Measurements from ENCODE around the gene GPR61.

Gene GPR61

DNA sequence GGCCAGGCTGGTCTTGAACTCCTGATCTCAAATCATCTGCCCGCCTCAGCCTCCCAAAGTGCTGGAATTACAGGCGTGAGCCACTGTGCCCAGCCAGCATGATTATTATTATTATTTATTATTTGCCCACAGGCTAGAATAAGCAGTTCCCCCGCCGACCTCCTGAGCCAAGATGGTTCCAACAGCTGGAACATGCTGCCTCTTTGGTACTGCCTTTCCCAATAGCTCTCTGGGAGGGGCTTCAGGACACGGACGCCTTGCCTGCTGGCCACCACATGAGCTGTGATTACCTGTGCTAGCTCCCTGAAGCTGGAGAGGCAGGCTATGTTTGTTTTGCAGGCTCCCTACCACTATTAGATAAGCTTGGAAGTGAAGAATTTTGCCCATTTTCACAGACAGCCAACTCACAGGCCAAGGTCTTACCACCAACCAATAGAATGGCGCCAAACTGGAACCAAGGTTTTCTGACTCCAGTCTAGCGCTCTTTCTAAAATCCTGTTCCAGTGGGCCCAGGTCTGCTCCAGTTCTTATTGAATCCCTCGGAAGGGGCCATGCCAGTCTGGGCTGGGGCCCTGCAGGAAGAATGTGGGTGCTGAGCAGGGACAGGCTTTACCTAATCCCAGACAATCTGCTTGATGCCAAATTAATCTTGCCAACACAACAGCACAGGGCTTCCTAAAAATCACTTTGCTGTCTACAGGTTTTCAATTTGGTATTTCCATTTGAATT, 2.1 kb upstream of the GPR61 start:
- DNase-seq, result no peak

DNA sequence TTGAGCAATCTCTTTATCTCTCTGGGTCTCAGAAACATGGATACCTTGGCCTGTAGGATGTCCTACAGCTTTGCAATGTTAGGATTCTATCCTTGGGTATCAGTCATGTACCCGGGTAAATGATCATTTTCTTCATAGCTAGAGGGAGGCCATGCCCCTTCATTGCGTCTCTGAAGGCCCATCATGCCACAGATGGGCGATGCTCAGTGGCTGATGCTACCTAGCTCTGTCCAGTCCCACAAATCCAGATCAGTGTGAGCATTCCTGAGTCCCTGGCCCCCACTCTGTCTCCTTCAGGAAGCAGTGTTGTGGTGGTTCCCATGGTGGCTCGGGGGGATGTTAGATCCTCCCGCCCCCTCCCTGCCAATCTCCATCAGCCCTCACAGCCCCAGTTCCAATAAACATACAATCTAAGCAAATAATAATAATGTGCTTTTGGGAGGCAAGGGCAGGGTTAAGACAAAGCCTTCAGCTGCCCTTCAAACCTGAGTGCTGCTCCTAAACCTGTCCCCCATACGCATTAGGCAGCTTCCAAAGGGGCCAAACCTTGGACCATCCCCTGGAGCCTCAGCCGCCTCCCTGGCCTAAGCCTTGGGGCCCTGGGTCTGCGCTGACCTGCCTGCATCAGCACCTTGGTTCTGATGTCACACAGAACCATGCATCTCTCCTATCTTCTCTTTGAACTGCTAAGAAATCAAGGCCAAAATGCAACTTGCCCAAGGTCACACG, 681 bp upstream of the GPR61 start:
- DNase-seq, result no peak

DNA sequence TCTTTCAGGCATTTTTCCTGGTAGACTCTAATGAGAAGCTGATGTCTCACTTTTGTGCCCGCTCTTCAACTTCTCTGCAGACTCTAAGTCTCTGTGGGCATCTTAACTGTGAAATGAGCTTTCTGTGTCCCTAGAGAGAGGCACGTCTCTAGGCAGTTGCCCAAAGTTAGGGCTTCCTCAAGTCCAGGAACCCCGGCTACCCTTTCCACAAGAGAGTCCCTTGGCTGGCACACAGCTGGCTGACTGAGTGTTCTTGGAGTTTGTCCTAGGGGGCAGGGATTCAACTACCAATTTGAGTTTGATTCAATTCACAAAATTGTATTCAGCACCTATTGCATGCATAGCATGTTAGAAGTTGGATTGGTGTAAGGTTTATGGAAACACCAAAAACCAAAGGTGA, 1.4 kb downstream of the GPR61 start:
- no peak for DNase-seq

DNA sequence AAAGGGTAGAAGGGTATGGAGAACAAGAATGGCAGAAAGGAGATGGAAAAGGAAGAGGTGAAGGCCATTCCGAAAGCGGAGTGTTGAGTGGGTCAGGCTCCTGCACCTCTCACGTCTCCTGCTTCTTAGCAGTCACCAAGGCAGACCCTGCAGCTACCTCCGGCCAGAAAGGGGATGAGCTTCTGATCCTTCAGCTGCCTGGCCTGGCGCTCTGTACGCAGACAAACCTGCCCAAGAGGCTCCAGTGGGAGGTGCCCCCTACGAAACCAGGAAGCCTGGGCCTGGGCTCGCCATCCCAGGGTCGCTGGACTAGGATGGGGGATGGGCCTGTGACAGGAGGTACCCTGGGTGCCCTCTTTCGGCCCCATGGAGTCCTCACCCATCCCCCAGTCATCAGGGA, 3.0 kb downstream of the GPR61 start:
- no peak for DNase-seq

DNA sequence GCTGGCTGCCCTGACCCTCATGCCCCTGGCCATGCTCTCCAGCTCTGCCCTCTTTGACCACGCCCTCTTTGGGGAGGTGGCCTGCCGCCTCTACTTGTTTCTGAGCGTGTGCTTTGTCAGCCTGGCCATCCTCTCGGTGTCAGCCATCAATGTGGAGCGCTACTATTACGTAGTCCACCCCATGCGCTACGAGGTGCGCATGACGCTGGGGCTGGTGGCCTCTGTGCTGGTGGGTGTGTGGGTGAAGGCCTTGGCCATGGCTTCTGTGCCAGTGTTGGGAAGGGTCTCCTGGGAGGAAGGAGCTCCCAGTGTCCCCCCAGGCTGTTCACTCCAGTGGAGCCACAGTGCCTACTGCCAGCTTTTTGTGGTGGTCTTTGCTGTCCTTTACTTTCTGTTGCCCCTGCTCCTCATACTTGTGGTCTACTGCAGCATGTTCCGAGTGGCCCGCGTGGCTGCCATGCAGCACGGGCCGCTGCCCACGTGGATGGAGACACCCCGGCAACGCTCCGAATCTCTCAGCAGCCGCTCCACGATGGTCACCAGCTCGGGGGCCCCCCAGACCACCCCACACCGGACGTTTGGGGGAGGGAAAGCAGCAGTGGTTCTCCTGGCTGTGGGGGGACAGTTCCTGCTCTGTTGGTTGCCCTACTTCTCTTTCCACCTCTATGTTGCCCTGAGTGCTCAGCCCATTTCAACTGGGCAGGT, 3.8 kb downstream of the GPR61 start:
- no peak for DNase-seq

DNA sequence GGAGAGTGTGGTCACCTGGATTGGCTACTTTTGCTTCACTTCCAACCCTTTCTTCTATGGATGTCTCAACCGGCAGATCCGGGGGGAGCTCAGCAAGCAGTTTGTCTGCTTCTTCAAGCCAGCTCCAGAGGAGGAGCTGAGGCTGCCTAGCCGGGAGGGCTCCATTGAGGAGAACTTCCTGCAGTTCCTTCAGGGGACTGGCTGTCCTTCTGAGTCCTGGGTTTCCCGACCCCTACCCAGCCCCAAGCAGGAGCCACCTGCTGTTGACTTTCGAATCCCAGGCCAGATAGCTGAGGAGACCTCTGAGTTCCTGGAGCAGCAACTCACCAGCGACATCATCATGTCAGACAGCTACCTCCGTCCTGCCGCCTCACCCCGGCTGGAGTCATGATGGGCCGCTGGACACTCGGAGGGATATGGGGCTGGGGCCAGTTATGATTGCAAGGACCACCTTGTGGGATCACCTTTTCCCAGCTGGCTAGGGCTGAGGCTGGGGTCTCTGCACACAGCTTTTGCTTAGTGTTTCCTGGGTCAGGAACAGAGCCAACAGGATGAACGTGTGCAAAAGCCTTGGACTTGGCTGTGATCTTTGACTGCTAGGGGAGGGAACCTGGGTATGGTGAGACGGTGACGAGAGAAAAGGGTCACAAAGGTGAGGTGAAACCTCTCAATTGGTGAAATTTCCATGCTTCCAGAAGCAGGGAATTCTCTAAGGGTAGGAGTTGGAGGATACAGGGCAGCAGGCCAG, 4.5 kb downstream of the GPR61 start:
- no peak for DNase-seq

DNA sequence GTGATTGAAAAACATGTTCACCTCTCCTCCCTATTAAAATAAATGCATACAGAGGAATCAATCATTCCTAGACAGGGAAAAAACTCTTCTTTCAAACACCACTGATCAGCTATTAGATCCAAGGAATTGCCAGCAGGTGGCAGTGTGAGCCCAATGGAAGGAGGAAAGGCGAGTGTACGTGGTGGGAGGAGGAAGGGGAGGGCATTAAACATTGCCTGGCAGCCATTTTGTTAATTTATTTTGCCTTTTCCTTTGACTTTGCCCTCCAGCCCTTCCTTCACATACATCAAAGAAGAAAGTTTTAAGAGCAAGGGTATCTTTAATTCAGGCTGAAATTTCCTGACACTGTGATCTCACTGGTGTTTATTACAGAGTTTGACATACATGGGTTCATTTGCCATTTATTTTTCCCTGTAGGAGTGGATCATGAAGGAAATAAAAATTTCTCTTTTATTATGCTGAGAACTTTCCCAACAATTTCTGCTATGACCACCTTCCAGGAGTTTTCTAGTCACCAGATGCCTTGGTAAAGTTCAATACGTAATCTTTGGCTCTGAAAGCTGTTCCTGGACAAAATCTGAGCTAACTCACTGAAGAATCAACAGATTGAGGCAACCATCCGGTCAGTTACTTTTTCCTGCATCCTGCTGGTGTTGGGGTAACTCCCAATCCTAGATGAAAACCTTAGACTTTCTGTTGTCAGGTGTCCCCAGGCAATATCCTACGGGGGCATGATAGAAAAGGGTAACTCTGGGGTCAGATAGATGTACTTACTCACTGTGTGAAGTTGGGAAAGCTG, 6.8 kb downstream of the GPR61 start:
- DNase-seq, result peak; percentile 88 to 92

DNA sequence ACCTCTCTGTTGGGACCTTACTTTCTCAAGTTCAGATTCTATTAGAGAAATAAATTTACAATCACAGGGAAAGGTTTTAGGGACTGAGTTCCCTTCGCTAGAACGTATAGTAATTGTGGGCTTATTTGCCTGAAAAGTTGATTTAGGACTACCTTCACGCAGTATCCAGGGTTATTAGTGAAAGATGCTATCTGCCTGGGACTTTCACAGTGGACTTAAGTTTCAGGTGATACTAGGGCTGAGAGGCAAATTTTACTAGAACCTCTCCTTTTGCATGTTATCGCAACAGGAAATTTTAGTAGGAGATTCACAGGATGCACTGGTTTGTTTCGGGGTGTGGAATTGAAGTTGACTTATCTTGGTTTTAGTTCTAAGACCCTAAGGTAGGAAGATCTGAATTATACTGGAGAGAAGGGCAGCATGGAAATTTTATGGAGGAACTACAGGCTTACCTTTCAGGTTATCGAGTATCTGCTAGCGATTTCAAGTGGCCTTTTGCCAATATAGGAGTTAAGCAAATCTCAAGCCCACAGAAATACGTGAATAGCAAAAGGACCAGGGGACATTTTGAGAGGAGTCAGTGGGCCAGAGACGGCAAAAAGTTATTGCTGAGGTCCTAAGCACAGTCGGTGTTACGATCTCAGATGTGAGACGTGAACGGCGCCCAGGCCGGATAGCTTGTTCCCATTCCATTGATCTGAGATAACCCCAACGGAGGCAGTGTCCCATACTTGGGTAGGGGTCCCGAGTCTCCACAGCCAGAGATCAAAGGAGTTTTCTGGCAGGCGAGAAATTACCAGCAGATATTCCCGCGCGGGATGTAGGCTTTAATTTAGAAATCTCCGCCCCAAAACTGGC, 8.0 kb downstream of the GPR61 start:
- DNase-seq, result peak in 1 of 2 donors; percentile 23

DNA sequence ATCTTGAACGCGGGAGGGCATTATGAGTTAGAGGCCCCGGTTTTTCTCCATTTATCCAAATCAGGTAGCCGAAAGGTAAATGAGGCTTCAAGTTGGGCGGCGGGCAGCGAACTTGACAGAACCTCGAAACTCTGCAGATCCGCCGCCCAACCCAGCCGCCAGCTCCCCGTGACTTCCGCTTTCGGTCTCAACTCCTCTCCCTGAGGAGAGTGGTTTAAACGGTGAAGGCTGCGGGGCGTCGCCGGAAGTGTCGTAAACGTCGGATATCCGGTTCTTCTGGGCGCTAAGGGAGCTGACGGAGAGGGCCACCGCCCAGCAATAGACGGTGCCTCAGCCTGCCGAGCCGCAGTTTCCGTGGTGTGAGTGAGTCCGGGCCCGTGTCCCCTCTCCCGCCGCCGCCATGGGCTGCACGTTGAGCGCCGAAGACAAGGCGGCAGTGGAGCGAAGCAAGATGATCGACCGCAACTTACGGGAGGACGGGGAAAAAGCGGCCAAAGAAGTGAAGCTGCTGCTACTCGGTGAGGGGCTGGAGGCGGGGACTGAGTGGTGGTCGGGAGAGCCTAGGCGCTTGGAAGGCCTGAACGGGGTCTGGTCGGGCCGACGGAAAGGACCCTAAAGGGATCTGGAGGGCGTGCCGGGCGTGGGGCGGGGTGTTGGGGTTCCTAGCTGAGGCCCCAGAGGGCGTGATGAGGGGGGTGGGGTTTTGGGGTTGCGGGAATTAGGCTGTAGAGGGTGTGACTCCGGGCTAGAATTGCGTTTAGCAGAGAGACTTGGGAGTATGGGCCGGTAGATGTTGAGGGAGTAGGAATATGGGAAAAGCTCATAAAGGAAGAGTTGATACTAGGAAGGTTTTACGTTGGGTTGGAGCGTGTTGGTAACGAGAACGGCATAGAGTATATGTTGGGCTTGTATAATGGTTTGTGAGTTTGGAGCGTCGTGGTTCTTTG, 8.9 kb downstream of the GPR61 start, which contains the start of gene GNAI3:
Gene GNAI3, plus strand, starts transcription at position 295 of the 947 bp plus-strand sequence. Its CDS starts 106 bp downstream, at position 401.
- DNase-seq, result peak; percentile 95 to 96

DNA sequence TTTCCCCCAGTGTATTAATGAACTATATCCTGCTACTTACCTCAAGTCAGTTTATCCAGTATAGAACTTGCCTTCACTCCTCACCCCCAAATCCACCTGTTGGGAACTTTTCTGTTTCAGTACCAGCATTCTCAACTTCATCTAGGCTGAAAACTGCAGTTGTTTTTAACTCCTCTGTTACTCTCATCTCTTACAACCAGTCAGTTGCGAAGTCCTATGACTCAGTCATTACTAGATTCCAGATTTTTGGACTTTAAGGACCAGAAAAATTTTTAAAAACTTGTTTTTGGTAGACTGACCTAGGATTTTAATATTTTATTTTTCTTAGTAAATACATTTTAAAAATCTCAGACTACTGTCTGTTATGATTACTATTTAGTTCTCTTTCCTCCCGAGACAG, 16.9 kb downstream of the GPR61 start:
- no peak for DNase-seq

DNA sequence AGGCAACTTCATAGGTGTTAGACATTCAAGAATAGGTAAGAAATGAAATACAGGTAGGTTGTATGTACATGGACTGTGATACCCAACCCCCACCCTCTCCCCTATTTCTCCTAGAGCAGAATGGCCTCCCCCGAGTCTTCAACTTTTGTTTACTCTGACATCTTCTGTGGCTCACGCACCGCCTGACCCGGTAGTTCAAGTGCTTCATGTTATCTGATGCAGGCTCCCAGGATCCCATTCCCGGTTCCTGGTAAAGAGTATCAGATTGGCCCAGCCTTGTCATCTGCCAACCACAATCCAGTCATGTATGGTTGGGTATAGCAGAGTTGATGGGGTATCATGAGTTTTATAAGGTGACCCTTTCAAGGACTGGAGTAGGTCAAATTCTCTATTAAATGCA, 17.8 kb downstream of the GPR61 start:
- no peak for DNase-seq

DNA sequence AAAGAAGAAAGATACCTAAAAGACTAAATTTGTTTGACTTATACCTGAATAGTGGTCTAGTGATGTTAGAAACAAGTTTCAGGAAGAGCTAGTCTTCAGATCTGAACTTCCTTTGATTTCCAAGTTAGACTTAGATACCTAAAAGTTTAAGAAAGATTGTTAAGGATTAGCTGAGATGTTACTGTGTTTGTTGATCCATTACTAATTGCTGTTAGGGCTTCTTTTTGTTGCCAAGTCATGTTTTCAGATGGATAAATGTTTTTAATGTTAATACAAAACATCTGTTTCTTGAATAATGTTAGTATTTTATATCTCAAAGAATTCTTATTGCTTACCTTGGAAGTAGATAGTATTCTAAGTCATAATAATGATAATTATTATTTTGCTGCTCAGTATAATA, 20.3 kb downstream of the GPR61 start:
- DNase-seq, result no peak

DNA sequence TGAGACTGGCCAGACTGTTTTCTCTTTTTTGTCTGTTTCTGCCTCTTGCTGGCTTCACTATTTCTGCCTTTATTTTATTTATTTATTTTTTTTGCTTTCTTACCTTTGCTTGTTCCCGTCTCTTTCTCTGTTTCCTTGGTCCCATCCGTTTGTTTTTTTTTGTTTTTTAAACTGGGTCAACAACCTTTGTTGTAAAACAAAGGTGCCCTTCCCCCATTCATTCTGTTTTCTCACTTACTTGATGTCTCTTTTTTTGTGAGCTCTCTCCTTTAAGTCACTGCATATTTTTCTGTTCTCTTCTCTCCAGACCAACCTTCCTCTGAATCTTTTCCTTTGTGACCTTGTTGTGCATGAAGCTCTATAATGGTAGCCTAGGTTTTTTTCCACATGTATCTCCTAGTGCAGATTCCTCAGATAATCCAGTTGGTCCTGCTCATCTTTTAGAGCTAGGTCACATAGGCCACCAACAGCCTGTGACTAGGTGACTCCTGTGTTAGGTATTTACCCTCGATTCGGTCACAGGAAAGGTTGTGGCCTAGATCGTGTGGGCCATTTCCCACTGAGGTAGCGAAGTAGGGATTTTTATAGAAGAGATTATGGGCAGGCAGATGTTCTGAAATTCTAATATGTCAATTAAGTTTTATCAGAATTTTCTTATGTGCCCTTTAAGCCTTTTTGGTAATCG, 24.7 kb downstream of the GPR61 start:
- DNase-seq, result no peak

DNA sequence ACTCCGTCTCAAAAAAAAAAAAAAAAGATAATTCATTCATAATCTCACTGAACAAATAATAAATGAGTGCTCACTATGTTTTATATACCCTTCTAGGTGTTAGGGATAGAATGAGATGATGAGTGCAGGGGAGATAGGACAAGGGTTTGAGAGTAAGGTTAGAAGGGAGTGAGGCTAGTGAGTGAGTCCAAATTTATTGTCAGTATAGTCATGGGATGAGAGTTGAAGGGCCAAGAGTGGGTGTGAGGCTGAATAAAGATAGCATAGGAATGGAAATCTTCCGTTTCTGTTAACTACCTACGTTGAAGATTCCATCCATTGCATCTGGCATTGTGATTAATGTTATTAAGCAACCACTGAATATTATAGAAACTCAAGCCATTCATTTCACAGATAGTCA, 25.6 kb downstream of the GPR61 start:
- DNase-seq, result no peak

DNA sequence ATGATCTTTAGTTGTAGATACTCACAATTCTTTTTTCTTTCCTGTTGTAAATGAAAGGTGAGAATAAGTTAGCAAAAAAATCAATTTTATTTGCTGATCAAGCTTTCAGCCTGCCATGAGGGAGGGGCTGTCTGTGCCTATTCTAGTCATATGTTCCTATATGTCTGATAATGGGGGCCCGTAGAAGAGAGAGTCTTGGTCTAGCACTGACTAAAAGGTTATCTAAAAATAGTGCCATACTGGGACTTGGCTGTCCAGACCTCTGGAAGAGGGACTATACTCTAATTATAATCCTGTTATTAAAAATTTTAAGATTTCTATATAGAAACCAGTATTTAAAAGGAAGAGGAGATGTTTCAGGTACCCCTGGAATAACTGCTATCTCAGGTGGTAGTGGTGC, 27.3 kb downstream of the GPR61 start:
- no peak for DNase-seq

DNA sequence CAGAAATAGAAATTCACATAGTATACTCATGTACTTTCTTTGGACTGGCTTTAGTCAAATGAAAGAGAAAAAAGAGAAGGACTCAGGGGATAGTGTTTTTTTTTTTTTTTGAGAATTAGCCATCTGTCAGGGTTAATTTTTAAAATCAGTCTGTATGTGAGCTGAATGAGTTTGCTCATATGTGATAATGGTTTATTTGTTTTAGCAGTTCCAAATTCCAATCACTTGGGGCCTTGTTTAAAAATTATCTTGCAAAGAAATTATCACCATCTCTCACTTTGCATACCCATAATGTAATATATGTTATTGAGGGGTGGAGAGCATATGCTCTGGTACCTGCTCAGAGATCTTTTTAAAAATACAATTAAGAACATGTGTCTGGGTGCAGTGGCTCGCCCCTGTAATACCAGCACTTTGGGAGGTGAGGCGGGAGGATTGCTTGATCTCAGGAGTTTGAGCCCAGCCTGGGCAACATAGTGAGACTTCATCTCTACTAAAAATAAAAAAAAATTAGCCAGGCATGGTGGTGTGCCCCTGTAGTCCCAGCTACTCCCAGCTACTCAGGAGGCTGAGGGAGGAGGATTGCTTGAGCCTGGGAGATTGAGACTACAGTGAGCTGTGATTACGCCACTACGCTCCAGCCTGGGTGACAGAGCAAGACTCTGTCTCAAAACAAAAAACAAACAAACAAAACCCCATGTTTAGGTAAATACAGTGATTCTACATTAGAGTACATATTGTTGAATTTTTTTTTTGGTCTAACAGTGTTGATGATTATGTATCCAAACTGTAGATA, 28.4 kb downstream of the GPR61 start:
- DNase-seq, result no peak

DNA sequence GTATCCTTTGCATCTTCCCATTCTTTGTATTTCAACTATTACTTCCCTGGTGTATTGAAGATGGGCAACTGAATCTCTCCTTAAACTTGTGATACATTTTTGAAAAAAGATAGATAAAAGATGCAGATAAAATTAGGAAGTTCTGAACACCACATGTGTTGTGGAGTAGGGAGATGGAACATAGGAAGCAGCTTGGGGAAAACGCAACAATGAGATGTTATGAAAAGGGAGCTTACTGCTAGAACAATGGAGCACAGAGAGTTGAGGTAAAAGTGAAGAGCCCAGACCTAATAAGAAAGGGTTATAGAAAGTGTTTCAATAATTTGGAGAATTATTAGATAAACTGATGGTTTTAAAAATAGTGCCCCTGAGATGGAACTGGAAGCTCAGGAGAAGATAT, 29.7 kb downstream of the GPR61 start:
- no peak for DNase-seq

DNA sequence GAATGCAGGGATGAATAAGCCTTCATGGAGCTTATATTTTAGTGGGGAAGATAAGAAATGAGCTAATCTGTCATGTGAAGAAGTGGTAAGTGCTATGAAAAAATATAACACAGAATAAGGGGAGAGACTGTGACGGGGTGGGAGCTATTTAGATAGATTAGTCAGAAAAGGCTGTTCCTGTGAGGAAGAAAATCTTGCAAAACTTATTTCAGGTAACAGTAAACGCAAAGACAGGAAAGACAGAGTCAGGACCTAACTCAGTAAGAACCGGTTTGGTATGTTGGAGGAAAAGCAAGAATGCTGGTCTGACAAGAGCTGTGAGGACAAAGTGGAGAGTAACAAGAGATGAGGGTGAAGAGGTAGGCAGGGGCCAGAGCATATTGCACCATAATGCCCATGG, 30.7 kb downstream of the GPR61 start:
- no peak for DNase-seq

DNA sequence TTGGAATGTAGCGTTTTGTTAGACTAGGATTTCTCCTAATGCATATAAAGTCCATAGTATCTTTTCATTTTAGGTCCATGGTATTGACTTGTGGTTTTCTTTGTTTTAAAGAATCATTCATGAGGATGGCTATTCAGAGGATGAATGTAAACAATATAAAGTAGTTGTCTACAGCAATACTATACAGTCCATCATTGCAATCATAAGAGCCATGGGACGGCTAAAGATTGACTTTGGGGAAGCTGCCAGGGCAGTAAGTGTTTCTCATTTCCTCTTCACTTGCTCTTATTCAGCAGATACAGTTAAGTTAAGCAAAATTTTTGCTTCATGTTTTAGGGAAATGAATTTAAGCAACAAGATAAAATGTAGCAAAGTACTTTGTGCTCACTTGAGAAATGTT, 34.1 kb downstream of the GPR61 start:
- no peak for DNase-seq

Measured in CD4-positive, alpha-beta T cell treated with Interferon alpha-2 for 1 hour (primary cell).